Activated CD8-positive, alpha-beta memory T cell treated with anti-CD3 and anti-CD28 coated beads, Interleukin-2, amount 50 U/mL, for 1 hour (primary cell): Measurements from ENCODE around the gene HOXA1.

Experiments used
- DNase-seq: peaks from one replicate; pipeline ENCODE4 v3.0.0-alpha.2; 2020; ENCODE audit errors: extremely low read depth

The HOXA1 gene

DNA sequence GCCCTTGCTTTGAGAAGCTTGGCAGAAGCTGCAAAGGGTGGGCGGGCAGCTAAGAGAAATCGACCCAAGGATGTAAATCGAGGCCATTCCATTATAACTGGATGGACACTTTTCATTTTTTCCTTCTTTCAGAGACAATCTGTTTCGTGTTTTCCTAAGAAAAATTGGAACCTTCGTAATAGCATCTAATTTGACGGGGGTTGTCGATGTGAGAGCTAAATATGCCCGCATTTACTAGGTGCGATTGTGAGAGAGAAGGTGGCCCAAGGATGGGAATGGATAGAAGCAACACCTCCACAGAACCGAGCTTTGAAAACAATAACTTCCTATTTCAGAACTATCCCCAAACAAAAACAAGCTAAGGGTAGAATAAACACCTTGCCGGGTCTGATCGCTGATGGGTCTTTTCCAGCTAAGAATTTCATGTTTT is 35.6 kb upstream of the HOXA1 start:
- DNase-seq: no peak

DNA sequence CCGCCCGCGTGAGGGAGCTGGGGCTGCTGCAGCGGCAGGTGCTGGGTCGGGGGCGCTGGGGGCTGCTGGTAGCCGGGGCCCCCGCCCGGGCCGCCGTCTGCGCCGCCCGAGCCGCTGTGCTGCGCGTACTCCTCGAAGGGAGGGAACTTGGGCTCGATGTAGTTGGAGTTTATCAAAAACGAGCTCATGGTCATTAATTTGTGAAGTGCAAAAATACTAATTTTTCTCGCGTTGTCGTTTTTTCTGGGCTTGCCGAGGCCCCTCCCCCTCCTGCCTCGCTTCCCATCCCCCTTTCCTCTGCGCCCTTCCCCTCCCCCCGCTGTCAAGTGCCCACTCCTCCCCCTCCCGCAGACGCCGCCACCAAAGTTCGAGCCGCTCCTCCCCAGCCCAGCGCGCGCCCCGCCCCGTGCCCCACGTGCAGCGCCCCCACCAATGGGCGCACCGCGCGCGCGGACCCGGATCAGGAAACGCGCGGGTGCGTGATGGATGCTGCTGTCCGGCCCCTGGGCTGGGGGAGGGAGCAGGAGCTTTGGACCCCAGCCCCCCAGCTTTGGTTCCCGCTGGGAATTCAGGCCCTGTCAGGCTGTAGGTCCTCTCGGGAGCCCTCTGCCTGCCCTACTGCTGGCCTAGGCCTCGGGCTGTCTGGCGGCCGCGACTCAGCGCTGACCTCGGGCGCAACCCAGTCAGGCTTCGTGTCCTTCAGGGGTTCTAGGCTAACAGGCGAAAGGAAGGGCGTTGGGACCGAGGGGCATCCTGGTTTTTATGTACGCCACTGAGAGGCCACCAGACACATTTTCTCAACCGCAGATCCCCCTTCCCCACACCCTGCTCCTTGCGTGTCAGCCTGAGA is 35.0 kb upstream of the HOXA1 start, which contains the start of gene HOXA4:
TSS of gene HOXA4 (minus strand) at position 218 of the 850 bp plus-strand sequence. CDS start at position 194, 24 bp downstream.
- DNase-seq: peak; percentile 33

DNA sequence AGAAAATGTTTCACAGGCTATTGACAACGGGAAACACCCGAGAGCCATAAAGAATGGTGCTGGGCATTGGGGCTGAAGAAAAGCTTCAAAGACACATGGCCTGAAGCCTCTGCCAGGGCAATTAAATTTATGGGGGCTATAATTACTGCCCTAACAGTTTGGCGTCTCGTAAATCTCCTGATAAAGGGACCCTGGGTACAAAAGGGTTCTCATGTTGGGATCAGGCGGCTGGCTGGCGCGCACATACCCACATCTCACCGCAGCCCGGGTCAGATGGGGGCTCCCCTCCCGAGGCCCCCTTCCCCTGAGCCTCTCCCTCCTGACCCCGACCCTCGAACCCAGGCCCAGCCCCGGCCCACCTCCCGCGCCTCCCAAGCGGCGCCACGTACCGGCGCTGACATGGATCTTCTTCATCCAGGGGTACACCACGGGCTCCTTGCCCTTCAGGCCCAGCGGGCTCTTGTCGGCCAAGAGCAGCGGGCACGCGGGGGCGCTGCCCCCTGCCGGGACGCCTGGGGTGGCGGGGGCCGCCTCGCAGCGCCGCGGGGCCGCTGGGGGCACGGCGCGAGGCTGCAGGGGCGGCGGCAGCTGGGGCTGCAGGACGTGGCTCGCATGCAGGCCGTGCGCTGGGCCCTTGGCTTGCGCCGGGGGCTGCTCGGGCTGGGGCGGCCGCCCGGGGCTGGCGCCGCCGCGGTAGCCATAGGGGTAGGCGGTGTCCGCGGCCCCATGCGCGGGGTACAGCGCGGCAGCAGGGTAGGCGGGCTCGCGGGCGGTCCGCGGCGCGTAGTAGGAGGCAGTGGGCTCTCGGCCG is 34.1 kb upstream of the HOXA1 start:
- DNase-seq: no peak

DNA sequence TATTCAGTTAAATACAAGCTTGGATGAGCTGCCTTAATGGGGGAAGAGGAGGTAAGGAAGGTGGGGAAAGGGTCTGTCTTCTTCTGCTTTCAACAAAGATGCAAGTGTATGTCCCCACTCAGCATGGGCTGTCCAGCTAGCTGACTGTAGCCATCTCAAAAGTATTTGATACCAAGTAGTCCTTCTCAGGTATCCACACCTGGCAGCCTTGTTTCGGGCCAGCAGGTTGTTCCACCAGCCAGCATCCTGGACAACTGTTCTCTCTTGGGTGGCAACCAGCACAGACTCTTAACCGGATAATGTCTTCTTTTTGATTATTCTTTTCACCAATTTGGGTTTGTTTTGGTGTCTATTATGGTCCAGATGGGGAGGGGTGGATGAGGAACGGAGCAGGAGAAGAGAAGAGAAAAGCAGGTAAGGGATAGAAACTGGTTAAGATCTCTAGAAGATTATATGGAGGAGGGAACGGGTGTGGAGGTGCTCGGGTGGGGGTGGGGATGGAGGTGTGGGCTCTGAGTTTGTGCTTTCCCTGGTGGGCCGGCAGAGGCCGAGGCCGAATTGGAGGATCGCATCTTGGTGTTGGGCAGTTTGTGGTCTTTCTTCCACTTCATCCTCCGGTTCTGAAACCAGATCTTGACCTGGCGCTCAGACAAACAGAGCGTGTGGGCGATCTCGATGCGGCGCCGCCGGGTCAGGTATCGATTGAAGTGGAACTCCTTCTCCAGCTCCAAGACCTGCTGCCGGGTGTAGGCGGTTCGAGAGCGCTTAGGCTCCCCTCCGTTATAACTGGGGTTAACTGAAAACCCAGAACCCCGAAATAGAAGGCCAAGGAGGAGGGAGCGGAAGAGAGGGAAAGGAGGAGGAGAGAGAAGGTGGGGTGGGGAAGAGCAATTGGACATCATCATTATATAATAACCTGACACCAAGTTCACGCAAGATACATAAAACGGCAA is 33.3 kb upstream of the HOXA1 start:
- DNase-seq: no peak

DNA sequence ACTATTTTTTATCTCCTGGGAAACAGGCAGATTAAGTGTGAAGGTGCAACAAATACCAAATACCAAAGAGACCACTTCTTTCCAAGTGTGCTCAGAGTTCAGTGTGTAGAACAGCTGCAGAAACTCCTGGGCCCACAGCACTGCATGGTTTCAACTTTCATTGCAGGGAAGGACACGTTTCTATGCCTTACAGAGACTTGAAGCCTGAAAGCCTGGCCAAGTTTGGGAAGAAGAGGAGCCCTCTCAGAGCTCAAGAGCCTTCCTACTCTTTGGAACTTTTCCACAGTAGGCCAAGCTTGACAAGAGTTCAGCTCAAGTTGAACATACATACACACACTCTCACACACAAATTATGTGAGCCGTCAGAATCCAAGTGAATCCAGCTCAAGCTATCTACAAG is 32.2 kb upstream of the HOXA1 start:
- DNase-seq: no peak

DNA sequence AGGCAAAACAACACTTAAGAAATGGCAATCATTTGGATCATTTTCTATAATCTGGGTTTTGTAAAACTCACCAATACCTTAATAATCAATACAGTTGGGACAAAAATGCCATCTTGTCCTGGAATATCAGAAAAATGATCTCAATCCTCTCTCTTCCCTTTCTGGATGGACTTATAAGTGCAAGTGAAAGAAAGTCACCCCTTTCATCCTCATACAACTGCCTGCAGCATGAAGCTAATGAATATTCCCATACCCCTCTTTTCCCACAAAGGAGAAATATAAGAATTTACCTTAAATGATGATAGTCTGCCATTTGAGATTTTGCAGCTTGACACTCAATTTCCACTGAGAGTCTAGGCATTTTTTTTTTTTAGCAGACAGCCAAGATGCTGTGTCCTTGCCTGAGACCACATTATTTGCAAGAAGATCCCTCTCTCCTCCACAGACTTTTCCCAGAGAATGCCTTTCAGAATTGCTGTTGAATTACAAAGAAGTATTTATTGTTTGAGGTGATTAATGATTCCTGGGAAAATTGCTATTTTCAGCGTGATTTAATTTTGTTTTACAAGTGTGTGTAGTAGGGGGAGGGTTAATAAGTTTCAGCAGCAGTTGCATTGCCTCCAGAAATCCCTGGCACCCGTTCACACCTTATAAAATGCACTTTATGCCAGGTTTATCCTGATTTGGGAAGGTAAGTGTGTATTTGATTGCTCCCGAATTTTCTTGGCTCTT is 31.0 kb upstream of the HOXA1 start:
- no peak for DNase-seq

DNA sequence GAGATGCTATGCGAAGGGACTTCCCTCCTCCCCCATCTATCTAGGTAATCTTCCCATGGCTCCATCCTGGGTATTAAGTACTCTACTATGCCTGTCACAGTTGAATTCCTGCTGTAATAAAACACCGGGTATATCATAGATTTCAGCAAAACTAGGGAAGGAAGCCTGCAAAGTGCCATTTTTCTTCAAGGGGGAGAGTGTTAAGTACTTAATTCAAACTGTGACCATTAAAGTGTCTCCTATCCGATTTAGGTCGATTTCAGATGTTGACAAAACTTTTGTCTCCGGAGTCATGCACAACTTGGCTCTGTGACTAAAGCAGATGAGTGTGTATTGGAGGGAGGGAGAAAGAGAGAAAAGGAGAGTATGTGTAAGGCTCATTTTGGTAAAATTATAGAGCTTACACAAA is 30.2 kb upstream of the HOXA1 start:
- no peak for DNase-seq

DNA sequence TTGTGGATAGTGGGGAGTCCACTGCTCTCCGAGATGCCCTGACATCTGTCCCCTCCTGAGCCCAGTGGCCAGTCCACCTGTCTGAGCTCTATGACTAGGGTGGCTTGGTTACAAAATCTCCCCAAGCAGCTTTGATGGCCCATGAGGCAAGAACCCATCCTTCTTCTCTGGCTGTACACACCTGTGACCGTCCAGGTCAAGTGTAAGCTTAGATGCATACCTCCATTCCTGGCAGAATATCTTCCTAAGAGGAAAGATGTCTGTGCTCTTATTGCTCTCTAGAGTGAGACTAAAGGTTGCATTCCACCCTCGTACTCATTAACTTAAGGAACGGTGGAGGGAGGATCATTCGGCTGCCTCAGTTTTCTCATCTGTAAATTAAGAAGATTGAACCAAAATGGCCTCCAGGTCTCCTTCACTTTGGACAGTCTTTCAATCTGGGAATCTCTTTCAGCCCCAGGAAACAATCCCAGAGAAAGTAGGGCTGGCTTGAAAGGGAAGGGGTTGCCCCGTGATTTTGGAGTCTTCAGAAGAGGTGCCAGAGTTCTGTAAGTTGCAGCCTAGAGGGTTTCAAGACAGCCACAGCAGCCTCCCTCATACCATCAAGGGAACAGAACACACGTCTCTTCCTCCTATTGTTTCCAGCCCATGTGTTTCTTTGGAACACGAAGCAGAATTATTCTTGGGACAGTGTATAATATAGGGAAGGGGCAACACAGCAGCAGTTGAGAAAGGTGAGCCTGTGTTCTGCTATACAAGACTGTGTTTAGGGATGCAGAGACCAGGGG is 29.3 kb upstream of the HOXA1 start:
- DNase-seq: no peak

DNA sequence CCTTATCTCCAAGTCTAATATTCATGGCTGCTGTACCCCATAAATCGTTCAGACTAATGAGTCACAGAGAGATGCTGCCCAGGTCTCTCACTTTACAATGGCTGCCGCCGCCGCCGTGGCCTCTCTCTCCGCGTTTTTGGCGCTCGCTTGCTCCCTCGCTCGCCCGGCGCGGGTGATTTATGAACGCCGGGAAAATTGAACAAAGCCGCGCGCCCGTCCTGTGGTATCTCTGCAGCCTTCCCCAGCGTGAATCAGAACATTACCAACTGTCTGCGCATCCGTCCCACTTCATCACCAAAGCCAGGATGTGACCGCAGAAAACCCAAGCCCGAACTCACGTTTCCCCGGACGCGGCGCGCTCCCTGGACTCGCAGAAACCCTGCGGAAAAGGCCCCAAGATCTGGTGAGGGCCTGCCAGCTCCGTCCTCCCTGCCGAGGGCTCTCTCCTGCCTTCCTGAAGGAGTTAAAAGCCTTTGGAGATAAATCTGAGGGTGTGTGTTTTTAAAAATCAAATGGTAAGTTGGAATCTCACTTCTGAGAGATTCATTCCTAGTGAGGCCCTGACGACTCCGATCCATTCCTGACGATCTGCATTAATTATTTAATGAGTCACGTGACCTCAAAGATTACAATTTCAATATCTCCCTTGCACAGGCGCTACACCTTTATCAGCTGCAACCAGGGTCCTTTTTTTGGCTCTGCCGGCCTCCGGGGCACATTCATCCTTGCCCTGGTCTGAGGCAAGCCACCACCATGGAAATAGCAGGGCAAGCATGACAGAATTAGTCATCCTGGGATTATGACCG is 28.5 kb upstream of the HOXA1 start:
- no peak for DNase-seq

DNA sequence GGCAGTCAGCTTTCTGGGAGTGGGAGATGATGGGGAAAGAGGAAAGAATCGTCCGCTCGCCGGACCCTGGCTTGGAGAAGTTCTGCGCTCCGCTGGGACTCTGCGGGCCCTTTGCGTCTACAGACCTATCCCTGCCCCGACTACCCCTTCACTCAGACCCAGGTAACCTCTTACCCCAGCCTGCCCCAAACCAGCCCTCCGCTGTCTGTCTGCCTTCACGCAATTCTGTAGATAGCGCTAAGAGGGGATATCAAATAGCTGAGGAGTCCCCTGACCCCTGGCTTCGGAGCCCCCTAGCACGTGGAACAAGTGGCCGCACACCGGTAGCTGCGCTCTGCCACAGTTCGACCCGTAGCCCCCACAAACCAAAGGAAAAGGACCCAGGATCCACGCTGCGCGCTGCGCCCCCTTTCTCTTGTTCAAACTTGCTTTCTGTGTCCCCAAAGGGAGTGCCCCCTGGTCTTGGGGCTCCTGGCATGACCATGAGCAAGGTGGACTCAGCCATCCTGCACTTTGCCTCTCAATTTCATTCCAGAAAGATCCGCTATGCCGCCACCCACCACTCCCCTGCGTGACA is 27.8 kb upstream of the HOXA1 start:
- DNase-seq: no peak

DNA sequence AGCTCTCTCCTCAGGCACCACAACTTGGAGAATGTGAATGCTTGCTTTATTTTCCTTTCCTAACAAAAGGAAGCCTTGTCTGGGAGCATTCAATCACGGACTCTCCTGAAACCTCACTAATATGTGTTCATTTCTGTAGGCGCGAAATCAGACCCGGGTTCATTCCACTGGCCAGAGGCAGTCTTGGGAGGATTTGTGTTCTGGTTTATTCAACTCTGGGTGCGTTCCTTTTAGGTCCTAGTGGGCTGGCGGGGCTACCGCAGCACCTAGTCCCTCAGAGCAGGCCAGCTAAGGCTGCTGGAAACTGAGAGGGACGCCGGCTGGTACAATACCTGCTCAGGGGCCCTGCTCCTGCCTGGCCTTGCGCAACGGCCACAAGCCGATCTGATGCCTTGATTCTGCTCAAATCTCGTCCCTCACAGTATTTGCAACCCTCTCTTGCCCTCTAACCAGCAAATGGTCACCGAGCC is 27.2 kb upstream of the HOXA1 start:
- DNase-seq: no peak

DNA sequence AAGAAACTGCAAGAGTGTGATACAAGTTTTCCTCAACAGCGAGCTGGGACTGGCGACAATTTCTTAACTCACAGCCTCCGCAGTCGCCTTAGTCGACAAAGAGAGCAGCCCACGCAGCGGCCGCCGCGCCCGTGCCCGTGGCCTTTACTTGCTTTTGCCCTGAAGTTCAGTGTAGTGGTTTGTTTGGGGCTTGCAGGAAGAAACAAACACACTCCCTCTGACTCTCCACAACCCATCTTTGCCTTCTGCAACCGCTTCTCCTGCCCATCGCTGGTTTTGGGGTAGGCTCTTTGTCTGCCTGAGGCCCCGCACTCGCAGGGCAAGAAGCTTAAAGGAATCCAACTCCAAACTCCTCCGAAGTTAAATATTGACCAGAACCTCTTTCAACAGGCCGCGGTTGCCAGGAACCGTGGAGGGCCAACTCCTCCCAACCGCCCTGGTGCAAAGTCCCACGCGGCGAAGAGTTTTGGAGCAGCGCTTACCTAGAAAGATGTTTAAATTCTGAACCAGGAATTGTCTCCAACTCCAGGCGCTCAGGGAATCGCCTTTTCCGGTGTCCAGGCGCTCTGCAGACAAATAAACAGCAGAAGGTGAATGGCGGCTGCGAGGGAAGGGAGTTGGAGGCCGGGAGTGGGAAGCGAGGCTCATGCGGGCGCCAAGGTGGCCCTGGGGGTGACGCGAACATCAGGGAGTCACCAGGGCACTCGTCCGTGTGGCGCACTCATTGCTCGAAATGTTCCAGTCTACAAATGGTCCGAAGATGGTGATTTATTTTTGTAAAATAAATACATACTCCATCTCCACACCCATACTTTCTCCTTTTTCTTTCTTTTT is 26.5 kb upstream of the HOXA1 start:
- DNase-seq: no peak

DNA sequence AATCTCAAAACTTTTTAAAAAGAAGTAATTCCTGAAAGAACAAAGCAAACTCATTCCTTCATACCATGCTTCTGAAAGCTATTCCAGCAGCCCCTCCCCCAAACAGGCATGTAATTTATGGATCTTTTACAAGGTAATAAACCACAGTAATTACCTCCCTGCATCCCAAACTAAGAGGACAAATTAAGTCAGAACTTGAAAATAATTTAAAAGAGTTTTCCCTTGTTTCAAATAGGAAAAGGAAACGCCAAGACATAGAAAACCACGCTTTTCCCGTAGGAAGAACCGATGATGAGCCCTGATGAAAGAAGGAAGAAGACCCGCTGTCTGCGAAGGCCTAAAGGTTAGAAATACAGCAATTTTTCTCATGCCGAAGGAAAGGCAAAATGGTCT is 25.9 kb upstream of the HOXA1 start:
- no peak for DNase-seq

DNA sequence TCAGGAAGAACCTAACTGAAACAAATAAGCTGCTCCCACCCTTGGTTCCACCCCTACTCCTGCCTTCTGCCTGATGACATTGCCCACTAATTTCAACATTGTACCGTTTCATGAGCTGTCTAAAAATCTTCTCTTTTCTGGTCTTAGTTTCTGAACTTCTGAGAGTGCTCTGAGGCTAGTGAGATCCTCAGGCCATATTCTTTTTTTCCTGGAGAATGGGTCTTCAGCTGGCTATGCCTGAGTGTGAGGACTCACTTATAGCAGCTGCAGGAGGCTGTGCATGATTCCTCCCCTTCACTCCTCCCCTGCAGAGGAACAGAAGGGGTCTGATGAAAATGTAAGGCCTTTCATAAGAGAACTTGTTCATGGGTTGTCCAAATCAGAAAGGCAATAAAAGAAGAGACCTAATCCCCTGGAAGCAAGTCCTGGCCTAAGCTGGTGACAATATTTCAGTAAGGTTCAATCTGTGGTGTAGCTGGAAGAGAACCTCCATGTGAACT is 23.7 kb upstream of the HOXA1 start:
- DNase-seq: no peak

DNA sequence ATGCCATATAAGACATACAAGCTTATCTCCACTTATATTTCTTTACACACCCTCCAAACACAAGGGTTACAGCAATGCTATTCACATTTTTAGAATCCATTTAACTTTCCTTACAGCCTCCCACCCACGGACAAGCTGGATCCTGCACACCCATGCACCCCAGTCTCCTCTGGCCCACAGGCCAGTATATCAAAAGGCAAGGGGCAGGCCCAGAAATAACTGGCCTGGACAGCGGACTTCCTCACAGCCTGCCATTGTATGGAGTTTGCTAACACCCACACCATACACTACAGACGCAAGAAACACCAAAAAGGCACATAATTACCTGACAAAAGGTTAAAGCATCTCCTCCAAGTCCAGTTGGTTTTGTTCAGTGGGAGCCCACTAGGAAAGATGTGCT is 22.8 kb upstream of the HOXA1 start:
- DNase-seq: no peak

DNA sequence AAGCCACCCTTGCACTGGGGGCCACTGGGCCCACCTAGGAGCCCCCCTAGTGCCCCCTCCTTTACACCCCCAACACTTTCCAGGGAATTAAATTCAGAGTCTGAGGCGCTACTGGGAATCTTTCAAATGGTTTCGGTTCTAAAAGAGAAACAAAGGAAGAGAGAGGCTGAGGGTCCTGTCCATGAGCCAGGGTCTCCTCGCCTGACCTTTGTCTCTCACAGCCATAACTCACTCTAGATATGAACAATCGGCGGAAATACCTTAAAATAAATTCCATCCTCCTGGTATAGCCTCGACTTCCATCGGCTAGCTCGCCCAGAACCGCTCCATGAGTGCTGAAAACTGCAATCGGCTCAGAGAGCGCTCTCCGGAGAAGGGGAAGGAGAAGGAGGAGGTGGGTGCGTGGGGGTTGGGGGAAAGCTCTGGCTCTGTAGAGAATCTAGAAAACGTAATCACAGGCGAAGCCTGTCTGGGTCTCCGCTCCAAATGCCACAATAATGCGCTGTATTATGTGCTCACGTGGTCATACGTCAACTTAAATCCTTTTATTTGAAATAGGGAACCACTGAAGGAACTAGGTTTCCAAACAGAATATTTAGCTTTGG is 22.2 kb upstream of the HOXA1 start:
- no peak for DNase-seq
